ENCODE data around the gene PAX5. TPM values are rescaled to one million over a fixed set of nuclear protein-coding genes. Genes with fewer than 3 reads are reported as not detected.

The PAX5 gene
- polyA plus RNA-seq, 1 experiment = not detected

DNA sequence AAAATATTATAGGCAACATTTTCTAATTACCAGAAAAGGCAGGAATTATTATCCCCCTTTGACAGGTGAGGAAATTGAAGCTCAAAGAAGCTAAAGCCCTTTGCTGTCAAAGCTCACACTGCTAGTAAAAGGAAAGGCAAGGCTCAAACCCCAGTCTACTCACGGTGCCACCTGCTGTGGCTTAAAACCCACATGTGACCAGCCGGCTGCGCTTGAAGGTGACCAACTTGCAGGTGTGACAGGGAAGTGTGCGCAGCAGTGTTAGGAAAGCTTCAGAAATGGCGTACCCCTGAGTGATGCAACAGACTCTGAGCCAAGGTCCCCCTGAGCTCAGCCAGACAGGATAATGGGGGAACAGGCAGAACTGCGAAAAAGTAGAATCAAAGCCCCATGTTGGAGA lies 45.2 kb downstream of the PAX5 start:
- TF ChIP-seq, protein P1, sequence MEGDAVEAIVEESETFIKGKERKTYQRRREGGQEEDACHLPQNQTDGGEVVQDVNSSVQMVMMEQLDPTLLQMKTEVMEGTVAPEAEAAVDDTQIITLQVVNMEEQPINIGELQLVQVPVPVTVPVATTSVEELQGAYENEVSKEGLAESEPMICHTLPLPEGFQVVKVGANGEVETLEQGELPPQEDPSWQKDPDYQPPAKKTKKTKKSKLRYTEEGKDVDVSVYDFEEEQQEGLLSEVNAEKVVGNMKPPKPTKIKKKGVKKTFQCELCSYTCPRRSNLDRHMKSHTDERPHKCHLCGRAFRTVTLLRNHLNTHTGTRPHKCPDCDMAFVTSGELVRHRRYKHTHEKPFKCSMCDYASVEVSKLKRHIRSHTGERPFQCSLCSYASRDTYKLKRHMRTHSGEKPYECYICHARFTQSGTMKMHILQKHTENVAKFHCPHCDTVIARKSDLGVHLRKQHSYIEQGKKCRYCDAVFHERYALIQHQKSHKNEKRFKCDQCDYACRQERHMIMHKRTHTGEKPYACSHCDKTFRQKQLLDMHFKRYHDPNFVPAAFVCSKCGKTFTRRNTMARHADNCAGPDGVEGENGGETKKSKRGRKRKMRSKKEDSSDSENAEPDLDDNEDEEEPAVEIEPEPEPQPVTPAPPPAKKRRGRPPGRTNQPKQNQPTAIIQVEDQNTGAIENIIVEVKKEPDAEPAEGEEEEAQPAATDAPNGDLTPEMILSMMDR (IDR thresholded peaks at IDR 0.05; ENCODE audit: insufficient read depth, low read depth, low read length) = no peak
- Histone ChIP-seq H3K36me3 (ENCODE audit: control insufficient read depth, insufficient read depth, low read length) (no peaks in the 10 kb centered on the region), H3K27me3 (ENCODE audit: control insufficient read depth, insufficient read depth, low read length) (peaks cover 47% of the 10 kb centered on the region), H3K4me3 (ENCODE audit: low read depth, low read length) (no peak overlapping the region)
- ChIA-PET POLR2A (no interaction called here), CTCF (interaction anchor here (1.1 to 1.8 kb wide), 5 partner anchors 9 to 116 kb away, joined by 3 to 4 read pairs (median 3); no protein-coding TSS in a partner anchor)
- no peak for DNase-seq (ENCODE audit: low read depth)

DNA sequence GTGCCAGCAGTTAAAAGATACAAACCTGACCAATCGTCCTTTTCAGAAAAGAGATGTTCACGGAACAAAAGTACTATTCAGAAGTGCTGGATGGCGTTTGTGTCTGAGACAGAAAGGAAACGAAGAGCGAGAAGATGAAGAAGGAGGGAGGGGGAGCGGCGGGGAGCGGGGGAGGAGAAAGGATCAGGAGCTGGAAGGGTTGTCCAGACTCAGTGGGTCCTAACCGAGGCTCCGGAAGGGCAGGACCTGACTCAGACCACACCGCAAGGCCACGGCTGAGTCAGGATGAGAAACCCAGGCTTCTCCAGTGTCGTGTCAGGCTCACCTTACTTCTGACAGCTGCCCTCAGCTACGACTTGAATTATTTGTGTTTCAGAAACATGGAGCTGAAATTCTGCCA lies 46.2 kb downstream of the PAX5 start:
- ChIA-PET CTCF (interaction anchor here (0.6 to 1.8 kb wide), 4 partner anchors 14 to 115 kb away, joined by 3 to 4 read pairs (median 3); no protein-coding TSS in a partner anchor), POLR2A (no interaction called here)
- H3K4me3 ChIP-seq (ENCODE audit: low read depth, low read length) = no peak overlapping the region
- H3K27me3 ChIP-seq (ENCODE audit: control insufficient read depth, insufficient read depth, low read length) = peaks cover 48% of the 10 kb centered on the region
- no peak for DNase-seq (ENCODE audit: low read depth)
- TF ChIP-seq, protein P1 (IDR thresholded peaks at IDR 0.05; ENCODE audit: insufficient read depth, low read depth, low read length) = no peak
- H3K36me3 ChIP-seq (ENCODE audit: control insufficient read depth, insufficient read depth, low read length) = no peaks in the 10 kb centered on the region

DNA sequence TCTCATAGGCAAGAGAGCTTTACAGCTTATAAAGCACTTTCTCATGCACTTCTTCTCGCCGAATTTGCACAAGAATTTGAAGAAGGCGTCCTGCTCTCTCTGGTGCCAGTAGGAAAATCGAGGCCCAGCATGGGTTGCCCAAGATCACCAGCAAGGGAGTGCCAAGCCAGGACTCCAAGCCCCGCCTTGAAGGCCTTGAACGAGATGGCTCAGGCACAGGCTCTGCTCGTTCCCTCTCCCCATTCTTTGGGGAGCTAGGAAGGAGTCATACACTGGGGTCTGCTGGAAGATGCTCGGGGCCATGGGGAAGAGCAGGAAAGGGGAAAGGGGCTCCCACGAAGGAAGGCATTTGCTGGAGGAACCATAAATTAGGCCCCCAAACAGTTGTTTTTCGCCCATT lies 46.7 kb downstream of the PAX5 start:
- peaks cover 48% of the 10 kb centered on the region for H3K27me3 ChIP-seq (ENCODE audit: control insufficient read depth, insufficient read depth, low read length)
- TF ChIP-seq, protein P1 (IDR thresholded peaks at IDR 0.05; ENCODE audit: insufficient read depth, low read depth, low read length) = no peak
- no peak for DNase-seq (ENCODE audit: low read depth)
- ChIA-PET CTCF (interaction anchor here (0.6 to 1.2 kb wide), 2 partner anchors 14 to 16 kb away, joined by 3 read pairs; no protein-coding TSS in a partner anchor), POLR2A (no interaction called here)
- H3K4me3 ChIP-seq (ENCODE audit: low read depth, low read length) = no peak overlapping the region
- no peaks in the 10 kb centered on the region for H3K36me3 ChIP-seq (ENCODE audit: control insufficient read depth, insufficient read depth, low read length)

DNA sequence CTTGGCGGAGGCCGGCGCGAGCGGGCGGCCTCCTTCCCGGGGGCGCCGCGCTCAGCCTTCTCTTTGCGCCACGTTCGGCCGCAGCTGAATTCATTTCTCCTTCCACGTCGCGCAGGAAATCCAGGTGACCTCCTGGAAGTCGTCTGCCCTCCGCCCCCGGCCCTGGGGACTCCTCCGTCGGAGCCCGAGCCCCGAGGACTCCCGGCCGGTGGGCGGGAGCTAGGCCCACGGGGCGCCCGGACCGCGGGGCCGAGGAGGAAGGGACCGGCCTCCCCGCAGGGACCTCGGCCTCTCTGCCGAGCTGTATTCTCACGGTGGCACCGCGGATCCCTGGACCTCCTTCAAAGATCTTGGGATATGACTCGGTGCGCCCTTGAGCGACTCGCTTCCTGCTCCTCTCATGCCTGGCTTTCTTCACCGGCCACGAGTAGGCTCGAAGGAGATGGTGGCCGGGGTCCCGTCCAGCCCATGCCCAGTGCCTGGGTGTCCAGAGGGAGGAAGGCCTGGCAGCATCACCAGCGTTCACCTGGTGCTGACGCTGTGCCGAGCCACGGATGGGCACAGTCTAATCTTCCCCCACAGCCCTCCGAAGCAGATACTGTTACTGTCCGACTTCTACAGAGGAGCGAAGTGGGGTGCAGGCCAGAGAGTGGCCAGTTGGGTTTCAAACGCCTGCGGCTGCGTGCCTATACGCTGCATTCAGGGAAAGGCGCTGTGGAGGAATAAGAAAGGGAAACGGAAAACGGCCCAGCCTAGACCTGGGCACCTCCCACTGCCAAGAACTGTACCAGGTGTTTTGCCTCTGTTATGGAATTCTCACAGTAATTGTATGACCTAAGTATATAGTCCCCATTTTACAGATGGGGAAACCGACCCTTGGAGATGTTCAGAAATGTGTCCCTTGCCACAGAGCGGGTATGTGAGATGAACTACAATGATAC lies 47.3 kb downstream of the PAX5 start:
- H3K36me3 ChIP-seq (ENCODE audit: control insufficient read depth, insufficient read depth, low read length) = no peaks in the 10 kb centered on the region
- POLR2A ChIA-PET = no interaction called here
- CTCF ChIA-PET = no interaction called here
- no peak overlapping the region for H3K4me3 ChIP-seq (ENCODE audit: low read depth, low read length)
- TF ChIP-seq, protein P1 (IDR thresholded peaks at IDR 0.05; ENCODE audit: insufficient read depth, low read depth, low read length) = no peak
- DNase-seq (ENCODE audit: low read depth) = no peak
- peaks cover 46% of the 10 kb centered on the region for H3K27me3 ChIP-seq (ENCODE audit: control insufficient read depth, insufficient read depth, low read length)

DNA sequence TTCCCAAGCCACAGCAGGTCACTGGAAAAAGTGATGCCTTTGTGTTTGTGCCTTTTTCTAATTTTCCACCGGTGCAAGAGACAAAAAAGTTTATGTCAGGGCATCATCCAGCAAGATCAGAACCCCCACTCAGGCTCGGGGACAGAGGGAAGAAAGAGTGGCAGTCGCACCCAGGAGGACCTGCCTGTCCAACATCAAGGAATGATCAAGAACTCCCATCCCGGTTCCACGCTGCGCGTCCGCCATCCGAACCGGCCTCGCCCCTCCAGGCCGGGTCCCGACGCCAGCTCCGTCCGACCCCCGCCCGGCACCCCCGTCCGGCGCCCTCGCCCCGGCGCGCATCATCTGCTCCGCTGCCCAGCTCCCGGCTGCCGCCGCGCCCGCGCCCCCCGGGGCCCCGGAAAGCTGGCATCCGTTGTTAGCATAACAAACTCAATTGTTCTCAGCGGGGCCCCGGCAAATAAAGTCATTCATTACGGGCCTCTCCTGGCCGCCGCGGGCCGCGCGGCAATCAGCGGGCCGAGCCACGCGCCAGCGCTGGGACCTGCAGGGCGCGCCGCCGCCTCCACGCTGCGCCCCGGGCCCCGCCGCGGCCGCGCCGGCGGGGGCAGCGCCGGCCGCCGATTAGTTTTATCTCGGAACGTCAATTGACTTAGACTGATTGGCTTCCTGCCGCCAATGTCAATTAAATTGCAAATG lies 48.1 kb downstream of the PAX5 start:
- no peak overlapping the region for H3K4me3 ChIP-seq (ENCODE audit: low read depth, low read length)
- H3K27me3 ChIP-seq (ENCODE audit: control insufficient read depth, insufficient read depth, low read length) = peaks cover 48% of the 10 kb centered on the region
- CTCF ChIA-PET = no interaction called here

More for the DNA sequence above, 48.1 kb downstream of the PAX5 start:
- POLR2A ChIA-PET = no interaction called here
- TF ChIP-seq, protein P1 (IDR thresholded peaks at IDR 0.05; ENCODE audit: insufficient read depth, low read depth, low read length) = no peak
- DNase-seq (ENCODE audit: low read depth) = no peak
- H3K36me3 ChIP-seq (ENCODE audit: control insufficient read depth, insufficient read depth, low read length) = no peaks in the 10 kb centered on the region

Measured in BJ (cell line).